GM19099 (cell line): ENCODE measurements around the gene CHID1.

Experiments
- POLR2A ChIP-seq: IDR thresholded peaks from 3 replicates; pipeline ENCODE4 v1.6.1; 2011; ENCODE audit warnings: low read depth; ENCODE audit not compliant: insufficient read length; ENCODE audit errors: extremely low read depth

CHID1 gene

GRCh38 chr11:905952-906351 lies 4.7 kb downstream of the CHID1 start:
- no peak for TF ChIP-seq POLR2A

GRCh38 chr11:904380-904779 lies 6.2 kb downstream of the CHID1 start:
- no peak for TF ChIP-seq POLR2A

- TF ChIP-seq POLR2A = no peak
Observed at GRCh38 chr11:901452-902061, 9.1 kb downstream of the CHID1 start.

- no peak for TF ChIP-seq POLR2A
Observed at GRCh38 chr11:900545-900944, 10.1 kb downstream of the CHID1 start.

GRCh38 chr11:899724-900123 lies 10.9 kb downstream of the CHID1 start:
- TF ChIP-seq POLR2A = no peak

GRCh38 chr11:898540-899190 lies 11.9 kb downstream of the CHID1 start:
- no peak for TF ChIP-seq POLR2A

GRCh38 chr11:898143-898511 lies 12.5 kb downstream of the CHID1 start:
- no peak for TF ChIP-seq POLR2A

- no peak for TF ChIP-seq POLR2A
Observed at GRCh38 chr11:897253-898142, 13.1 kb downstream of the CHID1 start.

- TF ChIP-seq POLR2A = no peak
Observed at GRCh38 chr11:895331-896110, 15.1 kb downstream of the CHID1 start.

GRCh38 chr11:894575-895201 lies 15.9 kb downstream of the CHID1 start:
- TF ChIP-seq POLR2A = no peak

- TF ChIP-seq POLR2A = no peak
Observed at GRCh38 chr11:893008-893654, 17.5 kb downstream of the CHID1 start.

- no peak for TF ChIP-seq POLR2A
Observed at GRCh38 chr11:890794-891540, 19.6 kb downstream of the CHID1 start.

- TF ChIP-seq POLR2A = no peak
Observed at GRCh38 chr11:889687-890475, 20.7 kb downstream of the CHID1 start.
